Right lobe of liver (tissue), 4 donors: ENCODE data around the gene SLC8A2.

Experiments
- CTCF ChIP-seq, 4 donors: fragments of 200-600 bp in 3 of 4; fragments of 450-650 bp in 1 of 4; IDR thresholded peaks; one replicate each; pipeline versions ENCODE4 v1.5.1 to v1.8.0; 2016 to 2022; ENCODE audit warnings: antibody characterized with exemption in 4 of 4, mild to moderate bottlenecking in 2 of 4
- POLR2A ChIP-seq: fragments of 450-650 bp; IDR thresholded peaks from one replicate; pipeline ENCODE4 v1.6.1; 2017; ENCODE audit warnings: antibody characterized with exemption, mild to moderate bottlenecking
- donor health status: DM: no; HTN: no; CAD: no.
- donor health status: DM: no; HTN: no; CAD: no.
- donor health status: DM: no; HTN: yes; CAD: no.

GRCh38 chr19:47415953-47416642 is 55.6 kb downstream of the SLC8A2 start:
- TF ChIP-seq CTCF (IDR thresholded peaks at IDR 0.05) (no peak), POLR2A (no peak)
